H1 (cell line): Measurements from ENCODE around the gene KIF26A. TPM values are rescaled to one million over a fixed set of nuclear protein-coding genes. Genes with fewer than 3 reads are reported as not detected.

Experiments used
- CTCF ChIA-PET: fragments of 300-600 bp; sonication (Branson Sonifier 250); formaldehyde crosslinking; loops from one replicate; lab custom pipeline; 2021; ENCODE audit not compliant: partially characterized antibody; lab: Charles Lee
- POLR2A ChIA-PET: fragments of 300-600 bp; sonication (Branson Sonifier 250); formaldehyde crosslinking; loops from one replicate; lab custom pipeline; 2021; ENCODE audit warnings: inconsistent platforms; ENCODE audit not compliant: partially characterized antibody; lab: Charles Lee
- DNase-seq, 2 experiments: peaks; one replicate each; pipeline versions ENCODE4 v3.0.0 to v3.0.0-alpha.2; 2010 to 2022; ENCODE audit warnings: low spot score in 2 of 2, low read depth in 1 of 2, mixed read lengths in 1 of 2
- FAIRE-seq: peaks from 2 replicates; lab custom pipeline; 2011; peaks lifted over from hg19 to GRCh38; lab: Jason Lieb, UNC
- H2AFZ ChIP-seq: 2 replicates; pipeline ENCODE4 v1.8.1; 2012; ENCODE audit warnings: low read length, inconsistent platforms
- H2AK5ac ChIP-seq: 2 replicates; pipeline ENCODE4 v1.6.1; 2013; ENCODE audit warnings: low read depth, low read length
- H2BK120ac ChIP-seq: replicated peaks from 2 replicates; pipeline ENCODE3; 2013; ENCODE audit warnings: low read depth, low read length, inconsistent platforms
- H2BK12ac ChIP-seq: 2 replicates; pipeline ENCODE4 v1.6.1; 2013; ENCODE audit warnings: low read depth, low read length
- H2BK15ac ChIP-seq: 2 replicates; pipeline ENCODE4 v1.6.1; 2013; ENCODE audit warnings: low read length
- H2BK20ac ChIP-seq: 2 replicates; pipeline ENCODE4 v1.6.1; 2013; ENCODE audit warnings: low read length
- H2BK5ac ChIP-seq: 2 replicates; pipeline ENCODE4 v1.6.1; 2013; ENCODE audit warnings: low read depth, low read length
- H3K14ac ChIP-seq: 2 replicates; pipeline ENCODE4 v1.6.1; 2013; ENCODE audit warnings: inconsistent platforms; ENCODE audit not compliant: insufficient read length
- H3K18ac ChIP-seq: 2 replicates; pipeline ENCODE4 v1.6.1; 2013; ENCODE audit warnings: low read length; ENCODE audit errors: extremely low read depth
- H3K23ac ChIP-seq: 2 replicates; pipeline ENCODE4 v1.6.1; 2013; ENCODE audit warnings: inconsistent platforms; ENCODE audit not compliant: insufficient read length
- H3K23me2 ChIP-seq: 2 replicates; pipeline ENCODE4 v1.6.1; 2013; ENCODE audit warnings: low read depth, low read length
- H3K27ac ChIP-seq: 2 replicates; pipeline ENCODE4 v1.6.1; 2011; ENCODE audit warnings: low read depth, low read length, inconsistent platforms
- H3K27me3 ChIP-seq, 4 experiments: replicated peaks in 1 of 4; 1 replicate in 1 of 4; 2 replicates in 3 of 4; pipeline versions ENCODE4 v1.6.1 to v1.8.1; 2011 to 2013; ENCODE audit warnings: low read length in 3 of 4, mild to moderate bottlenecking in 3 of 4, inconsistent platforms in 2 of 4, mixed read lengths in 2 of 4, moderate library complexity in 1 of 4; ENCODE audit not compliant: control insufficient read depth in 3 of 4, insufficient read depth in 3 of 4; ENCODE audit errors: extremely low read depth in 1 of 4
- H3K36me3 ChIP-seq, 4 experiments: 2 replicates each; pipeline versions ENCODE4 v1.6.1 to v1.8.1; 2011 to 2013; ENCODE audit warnings: mild to moderate bottlenecking in 4 of 4, low read length in 3 of 4, moderate library complexity in 2 of 4, control low read depth in 1 of 4, inconsistent platforms in 1 of 4; ENCODE audit not compliant: insufficient read depth in 4 of 4, control insufficient read depth in 2 of 4
- H3K4ac ChIP-seq: replicated peaks from 2 replicates; pipeline ENCODE3; 2013; ENCODE audit warnings: low read length, low read depth, mixed read lengths, inconsistent platforms; ENCODE audit not compliant: insufficient read length
- H3K4me1 ChIP-seq, 4 experiments: replicated peaks in 1 of 4; 1 replicate in 1 of 4; 2 replicates in 3 of 4; pipeline versions ENCODE4 v1.6.1 to v1.8.1; 2011 to 2013; ENCODE audit warnings: low read length in 3 of 4, inconsistent platforms in 2 of 4, mixed read lengths in 1 of 4; ENCODE audit not compliant: insufficient read depth in 4 of 4, control insufficient read depth in 3 of 4
- H3K4me2 ChIP-seq, 2 experiments: 2 replicates each; pipeline versions ENCODE4 v1.6.1 to v1.8.1; 2011 to 2013; ENCODE audit warnings: low read depth in 2 of 2, low read length in 2 of 2, control low read depth in 1 of 2, inconsistent platforms in 1 of 2, mild to moderate bottlenecking in 1 of 2; ENCODE audit not compliant: insufficient read depth in 1 of 2
- H3K4me3 ChIP-seq, 4 experiments: fragments of 200-600, 300-600 bp in 1 of 4; sonication (generic), shearing (Covaris generic), sonication (Bioruptor Twin) in 1 of 4; 2 replicates each; pipeline versions ENCODE4 v1.5.1 to v1.8.1; 2011 to 2016; ENCODE audit warnings: low read length in 4 of 4, low read depth in 3 of 4, control low read depth in 2 of 4, inconsistent platforms in 2 of 4, mild to moderate bottlenecking in 2 of 4, mixed read lengths in 1 of 4, moderate library complexity in 1 of 4; ENCODE audit not compliant: insufficient read depth in 2 of 4; ENCODE audit errors: extremely low read depth in 1 of 4
- H3K56ac ChIP-seq: replicated peaks from 2 replicates; pipeline ENCODE3; 2013; ENCODE audit warnings: low read depth, mild to moderate bottlenecking, mixed read lengths, low read length, inconsistent platforms; ENCODE audit not compliant: insufficient read length
- H3K79me1 ChIP-seq: 2 replicates; pipeline ENCODE4 v1.6.1; 2013; ENCODE audit warnings: low read depth, low read length, control low read depth
- H3K79me2 ChIP-seq, 2 experiments: 2 replicates each; pipeline versions ENCODE4 v1.6.1 to v1.8.1; 2012 to 2013; ENCODE audit warnings: low read length in 2 of 2, mild to moderate bottlenecking in 2 of 2, inconsistent platforms in 1 of 2; ENCODE audit not compliant: insufficient read depth in 2 of 2, control insufficient read depth in 1 of 2
- H3K9ac ChIP-seq, 4 experiments: replicated peaks in 1 of 4; 1 replicate in 1 of 4; 2 replicates in 3 of 4; pipeline versions ENCODE4 v1.6.1 to v1.8.1; 2011 to 2013; ENCODE audit warnings: low read depth in 3 of 4, low read length in 3 of 4, control low read depth in 2 of 4, mild to moderate bottlenecking in 2 of 4, moderate library complexity in 2 of 4, inconsistent platforms in 1 of 4; ENCODE audit errors: extremely low read depth in 1 of 4
- H3K9me3 ChIP-seq, 2 experiments: 2 replicates each; pipeline versions ENCODE4 v1.6.1 to v1.8.1; 2012 to 2013; ENCODE audit warnings: mild to moderate bottlenecking in 2 of 2, moderate library complexity in 2 of 2, control low read depth in 1 of 2, inconsistent platforms in 1 of 2, low read depth in 1 of 2, low read length in 1 of 2, mixed read lengths in 1 of 2; ENCODE audit not compliant: insufficient read depth in 2 of 2
- H4K20me1 ChIP-seq, 2 experiments: replicated peaks in 1 of 2; 2 replicates each; pipeline versions ENCODE3 to v1.8.1; 2011 to 2013; ENCODE audit warnings: inconsistent platforms in 2 of 2, low read length in 2 of 2, mild to moderate bottlenecking in 1 of 2; ENCODE audit not compliant: insufficient read depth in 2 of 2, control insufficient read depth in 1 of 2
- H4K5ac ChIP-seq: 2 replicates; pipeline ENCODE4 v1.6.1; 2013; ENCODE audit warnings: low read length, low read depth, mixed read lengths, inconsistent platforms; ENCODE audit not compliant: insufficient read length
- H4K8ac ChIP-seq: 2 replicates; pipeline ENCODE4 v1.8.0; 2013; ENCODE audit warnings: mild to moderate bottlenecking, moderate library complexity, low read length, inconsistent platforms; ENCODE audit not compliant: insufficient read depth; ENCODE audit errors: extremely low read depth
- H4K91ac ChIP-seq: replicated peaks from 2 replicates; pipeline ENCODE3; 2013; ENCODE audit warnings: low read length, mixed read lengths, inconsistent platforms; ENCODE audit not compliant: insufficient read length
- CBX8 ChIP-seq: fragments of 300-800, 300-1000 bp; sonication (generic); IDR thresholded peaks from 2 replicates; pipeline ENCODE4 v1.7.1; 2016; ENCODE audit warnings: low read depth, low read length, borderline replicate concordance
- KDM4A ChIP-seq: IDR thresholded peaks from one replicate; pipeline ENCODE4 v1.7.1; 2012; ENCODE audit warnings: low read depth, mild to moderate bottlenecking, moderate library complexity, low read length, inconsistent platforms; ENCODE audit not compliant: severe bottlenecking
- RFX5 ChIP-seq: IDR thresholded peaks from 2 replicates; pipeline ENCODE4 v1.6.1; 2011; ENCODE audit warnings: low read depth, low read length, improper control_type of control experiment, borderline replicate concordance
- SIN3A ChIP-seq, 2 experiments: IDR thresholded peaks in 1 of 2; conservative IDR thresholded peaks in 1 of 2; 2 replicates each; pipeline ENCODE4 v1.6.1; 2011 to 2012; ENCODE audit warnings: low read length in 2 of 2, improper control_type of control experiment in 1 of 2, low read depth in 1 of 2, mild to moderate bottlenecking in 1 of 2
- TCF12 ChIP-seq: IDR thresholded peaks from 2 replicates; pipeline ENCODE4 v1.6.1; 2011; ENCODE audit warnings: low read depth, mild to moderate bottlenecking, low read length
- WGBS, 2 experiments: shearing (Covaris generic) in 1 of 2; methylation state at CpG; one replicate each; pipeline versions ENCODE4 v1.1.6 to v1.1.7; 2013 to 2015; ENCODE audit warnings: low lambda C conversion rate in 2 of 2, mixed read lengths in 2 of 2, inconsistent platforms in 1 of 2, low coverage in 1 of 2, missing lambda C conversion rate in 1 of 2; ENCODE audit not compliant: insufficient replicate concordance in 2 of 2, insufficient coverage in 1 of 2, insufficient read length in 1 of 2; ENCODE audit errors: extremely low coverage in 1 of 2, missing lambda C conversion rate in 1 of 2; 5-methylcytosine and 5-hydroxymethylcytosine counted together
- polyA plus RNA-seq, 7 experiments: library from polyadenylated mRNA; depleted of rRNA in 3 of 7; stranded (reverse) in 5 of 7; unstranded in 2 of 7; fragments of >200 nt in 5 of 7; fragments of 200-250 nt in 2 of 7; gene quantifications; 1 replicate in 5 of 7; 2 replicates in 1 of 7; 4 replicates in 1 of 7; pipeline versions ENCODE4 v1.2.1 to v1.2.3, GENCODE V29; 2011 to 2013; ENCODE audit warnings: missing spikeins in 2 of 7, mixed read lengths in 2 of 7
- total RNA-seq: library from RNA; stranded (reverse); fragmentation: NEBNext Ultra II Directional; extraction: Animal tissue kit (Norgen Biotek cat#: 25700); gene quantifications from 2 replicates; pipeline ENCODE4 v1.2.1, GENCODE V29; 2021

KIF26A gene
- total and polyA plus RNA-seq, 2 of the 8 experiments (the other 6 are each of a cell fraction or from before 2014, with no cell fraction given) = 11.5 to 41.6 TPM

DNA sequence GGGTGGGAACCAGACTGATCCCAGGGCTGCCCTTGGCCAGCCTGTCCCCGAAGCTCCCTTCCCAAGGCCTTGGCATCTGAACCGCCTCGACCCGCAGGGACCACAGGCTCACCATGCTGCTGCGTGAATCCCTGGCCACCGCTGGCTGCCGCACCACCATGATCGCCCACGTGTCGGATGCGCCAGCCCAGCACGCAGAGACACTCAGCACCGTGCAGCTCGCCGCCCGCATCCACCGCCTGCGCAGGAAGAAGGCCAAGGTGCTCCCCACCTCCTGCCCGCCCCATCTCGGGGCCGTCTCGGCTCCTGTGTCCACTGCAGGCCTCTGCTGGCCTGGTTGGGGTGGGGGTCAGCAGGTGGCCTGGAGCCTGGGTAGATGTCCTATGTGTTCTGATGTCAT, 35.7 kb downstream of the KIF26A start:
- Histone ChIP-seq H3K4me3 (no peak overlapping the region), H3K14ac (no peak overlapping the region), H3K18ac (no peak overlapping the region), H3K23me2 (no peaks in the 10 kb centered on the region), H3K79me1 (peaks cover 8% of the 10 kb centered on the region; the same call in 1 of the 2 replicates), H3K9ac (no peak overlapping the region)
- POLR2A ChIA-PET = interaction anchor here (1.2 kb wide), 1 partner anchor 15 kb away, joined by 3 read pairs; no protein-coding TSS in a partner anchor
- TF ChIP-seq SIN3A (conservative IDR thresholded peaks at IDR 0.05 in 1 of 2, IDR thresholded peaks at IDR 0.05 in 1 of 2; ENCODE audit: low read depth in 1 of 2, low read length in 2 of 2) = no peak
- no peak for TF ChIP-seq RFX5
- TF ChIP-seq KDM4A = no peak
- no peak for TF ChIP-seq TCF12
- TF ChIP-seq CBX8 = no peak
- TF ChIP-seq, all 59 proteins: peak for 0
- Histone ChIP-seq H3K9me3 (no peaks in the 10 kb centered on the region), H2BK20ac (no peak overlapping the region), H4K8ac (peak overlapping the region; percentile 79; the same call in 1 of the 2 replicates), H3K4me1 (peaks cover 11 to 32% (median 24%) of the 10 kb centered on the region in 4 experiments), H2BK5ac (no peak overlapping the region), H3K36me3 (peaks cover 2 to 48% (median 6%) of the 10 kb centered on the region in 4 experiments; a peak in 5 of 8 replicates), H2AK5ac (no peak overlapping the region), H3K4me2 (no peak overlapping the region), H3K23ac (no peak overlapping the region), H3K4ac (no peak overlapping the region), H4K20me1 (peaks cover 2 to 17% of the 10 kb centered on the region in 2 experiments), H2BK120ac (no peak overlapping the region), H2BK12ac (no peak overlapping the region), H4K5ac (no peak overlapping the region), H3K79me2 (no peaks in the 10 kb centered on the region), H2AFZ (no peak overlapping the region), H2BK15ac (no peak overlapping the region), H4K91ac (no peak overlapping the region), H3K27ac (no peak overlapping the region), H3K27me3 (no peaks in the 10 kb centered on the region), H3K56ac (no peak overlapping the region)
- no peak for DNase-seq
- 96% methylated on average over 22 of the region's 22 CpGs; no CpG with 5 or more reads in 1 of the 2 experiments for WGBS, 2 experiments
- CTCF ChIA-PET = no interaction called here
- FAIRE-seq = no peak
